Uterus (tissue), 2 donors: ENCODE data around the gene CPLANE1.
"Not testable (repeated sequence)": the region's sequence is repeated elsewhere in the genome, so short reads cannot be mapped to it uniquely, and the experiment has no call there.

Experiments
- CTCF ChIP-seq, 4 experiments: fragments of 200-600 bp in 2 of 4; fragments of 450-650 bp in 2 of 4; sonication (generic) in 2 of 4; IDR thresholded peaks; one replicate each; pipeline ENCODE4 v1.5.1; 2016 to 2019; ENCODE audit warnings: antibody characterized with exemption in 4 of 4, mild to moderate bottlenecking in 2 of 4, moderate library complexity in 1 of 4
- POLR2A ChIP-seq, 2 donors: fragments of 450-650 bp; IDR thresholded peaks; one replicate each; pipeline ENCODE4 v1.6.1; 2016; ENCODE audit warnings: antibody characterized with exemption in 2 of 2, mild to moderate bottlenecking in 1 of 2, moderate library complexity in 1 of 2

DNA sequence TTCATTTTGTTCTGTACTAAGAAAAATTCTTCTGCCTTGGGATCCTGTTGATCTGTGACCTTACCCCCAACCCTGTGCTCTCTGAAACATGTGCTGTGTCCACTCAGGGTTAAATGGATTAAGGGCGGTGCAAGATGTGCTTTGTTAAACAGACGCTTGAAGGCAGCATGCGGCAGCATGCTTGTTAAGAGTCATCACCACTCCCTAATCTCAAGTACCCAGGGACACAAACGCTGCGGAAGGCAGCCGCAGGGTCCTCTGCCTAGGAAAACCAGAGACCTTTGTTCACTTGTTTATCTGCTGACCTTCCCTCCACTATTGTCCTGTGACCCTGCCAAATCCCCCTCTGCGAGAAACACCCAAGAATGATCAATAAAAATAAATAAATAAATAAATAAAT, 47.1 kb upstream of the CPLANE1 start:
- TF ChIP-seq CTCF, POLR2A (IDR thresholded peaks at IDR 0.05): not testable (repeated sequence)
